ENCODE results near the gene KRT86. TPM values are rescaled to one million over a fixed set of nuclear protein-coding genes. Genes with fewer than 3 reads are reported as not detected.

Gene KRT86
- total RNA-seq, 4 donors from 2014 or later = 1.7 TPM; not detected in 3

DNA sequence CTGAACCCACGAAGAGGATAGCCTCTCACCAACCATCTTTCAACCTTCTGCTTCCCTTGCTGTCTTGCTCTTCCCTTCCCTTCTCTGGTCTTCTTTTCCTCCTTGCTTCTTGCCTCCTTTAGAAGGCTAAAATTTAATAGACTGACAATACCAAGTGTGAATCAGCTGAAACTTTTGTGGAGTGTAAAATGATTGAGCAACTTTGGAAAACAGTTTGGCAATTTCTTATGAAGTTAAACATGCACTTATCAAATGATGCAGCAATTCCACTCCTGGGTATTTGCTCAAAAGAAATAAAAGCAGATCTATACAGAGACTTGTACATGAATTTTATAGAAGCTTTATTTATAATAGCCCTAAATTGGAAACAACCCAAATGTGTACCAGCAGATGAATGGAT, 3.3 kb upstream of the KRT86 start:
- Histone ChIP-seq H3K4me3 (no peak overlapping the region), H3K36me3 (no peaks in the 10 kb centered on the region), H3K27ac (no peak overlapping the region), H3K4me1 (no peaks in the 10 kb centered on the region), H3K27me3 (peaks cover 18% of the 10 kb centered on the region), H3K9me3 (no peaks in the 10 kb centered on the region)
- no peak for ATAC-seq
- TF ChIP-seq CTCF (IDR thresholded peaks at IDR 0.05) (no peak), POLR2A (IDR thresholded peaks at IDR 0.05) (no peak), EP300 (IDR thresholded peaks at IDR 0.05) (no peak), POLR2AphosphoS5 (IDR thresholded peaks at IDR 0.05) (no peak)
- WGBS, 2 donors (ENCODE audit: low coverage in 1 of 2) = 90% methylated on average over 1 of the region's 1 CpG; no CpG with 5 or more reads in 1 of the 2 donors

- Histone ChIP-seq H3K9me3 (no peaks in the 10 kb centered on the region), H3K4me3 (no peak overlapping the region), H3K27ac (no peak overlapping the region), H3K4me1 (peaks cover 2 to 26% (median 20%) of the 10 kb centered on the region in 3 donors), H3K36me3 (no peaks in the 10 kb centered on the region), H3K27me3 (peaks cover 6% of the 10 kb centered on the region)
- WGBS, 2 donors (ENCODE audit: low coverage in 1 of 2) = 38 to 100% methylated on average over 1 of the region's 3 CpGs
- ATAC-seq = no peak
- TF ChIP-seq CTCF (IDR thresholded peaks at IDR 0.05) = no peak
- no peak for TF ChIP-seq EP300 (IDR thresholded peaks at IDR 0.05)
- TF ChIP-seq POLR2A (IDR thresholded peaks at IDR 0.05) = no peak
- no peak for TF ChIP-seq POLR2AphosphoS5 (IDR thresholded peaks at IDR 0.05)
Measured at GRCh38 chr12:52275686-52276085, 1.2 kb downstream of the KRT86 start.

DNA sequence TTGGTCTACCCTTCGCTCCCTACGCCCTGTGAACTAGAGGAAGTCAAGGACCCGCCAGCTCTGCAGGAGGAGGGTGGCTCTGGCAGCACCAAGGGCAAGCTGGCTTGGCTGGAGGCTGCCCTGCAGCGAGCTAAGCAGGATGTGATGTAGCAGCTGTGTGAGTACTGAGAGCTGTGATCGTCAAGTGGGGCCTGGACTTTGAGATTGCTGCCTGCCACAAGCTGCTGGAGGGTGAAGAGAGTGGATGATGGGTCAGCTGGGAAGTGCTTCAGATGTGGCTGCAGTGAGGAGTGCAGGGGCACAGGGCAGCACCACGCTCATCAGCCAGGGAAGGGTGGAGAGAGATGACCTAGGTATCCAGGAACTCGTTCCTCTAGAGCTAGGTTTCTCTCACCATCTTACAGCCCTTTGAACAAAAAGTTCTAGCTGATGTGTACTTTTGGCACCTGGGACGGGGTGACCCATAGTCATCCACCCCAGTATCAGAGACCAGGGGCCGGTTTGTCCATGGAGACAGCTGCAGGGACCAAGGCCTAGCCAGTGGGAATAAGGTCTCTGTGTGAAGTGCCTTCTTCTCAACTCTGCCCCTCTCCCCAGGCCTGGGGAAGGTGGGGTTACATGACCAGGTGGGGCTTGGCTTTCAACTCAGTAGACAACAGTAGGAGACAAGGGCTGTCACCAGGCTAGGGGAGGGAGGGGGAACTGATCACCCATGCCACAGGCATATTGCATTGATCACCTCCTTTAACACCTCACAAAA, 3.2 kb downstream of the KRT86 start:
- no peak for ATAC-seq
- no peaks in the 10 kb centered on the region for H3K36me3 ChIP-seq
- no peaks in the 10 kb centered on the region for H3K9me3 ChIP-seq
- no peak for TF ChIP-seq POLR2AphosphoS5 (IDR thresholded peaks at IDR 0.05)
- no peak for TF ChIP-seq EP300 (IDR thresholded peaks at IDR 0.05)
- TF ChIP-seq CTCF (IDR thresholded peaks at IDR 0.05) = no peak
- TF ChIP-seq POLR2A (IDR thresholded peaks at IDR 0.05) = no peak
- H3K4me1 ChIP-seq = peaks cover 8 to 38% (median 28%) of the 10 kb centered on the region in 3 donors
- peak overlapping the region in 1 of 4 donors; percentile 94 for H3K27ac ChIP-seq
- no peak overlapping the region for H3K4me3 ChIP-seq
- peaks cover 4% of the 10 kb centered on the region for H3K27me3 ChIP-seq
- WGBS, 2 donors (ENCODE audit: low coverage in 1 of 2) = 100% methylated on average over 1 of the region's 9 CpGs; no CpG with 5 or more reads in 1 of the 2 donors

DNA sequence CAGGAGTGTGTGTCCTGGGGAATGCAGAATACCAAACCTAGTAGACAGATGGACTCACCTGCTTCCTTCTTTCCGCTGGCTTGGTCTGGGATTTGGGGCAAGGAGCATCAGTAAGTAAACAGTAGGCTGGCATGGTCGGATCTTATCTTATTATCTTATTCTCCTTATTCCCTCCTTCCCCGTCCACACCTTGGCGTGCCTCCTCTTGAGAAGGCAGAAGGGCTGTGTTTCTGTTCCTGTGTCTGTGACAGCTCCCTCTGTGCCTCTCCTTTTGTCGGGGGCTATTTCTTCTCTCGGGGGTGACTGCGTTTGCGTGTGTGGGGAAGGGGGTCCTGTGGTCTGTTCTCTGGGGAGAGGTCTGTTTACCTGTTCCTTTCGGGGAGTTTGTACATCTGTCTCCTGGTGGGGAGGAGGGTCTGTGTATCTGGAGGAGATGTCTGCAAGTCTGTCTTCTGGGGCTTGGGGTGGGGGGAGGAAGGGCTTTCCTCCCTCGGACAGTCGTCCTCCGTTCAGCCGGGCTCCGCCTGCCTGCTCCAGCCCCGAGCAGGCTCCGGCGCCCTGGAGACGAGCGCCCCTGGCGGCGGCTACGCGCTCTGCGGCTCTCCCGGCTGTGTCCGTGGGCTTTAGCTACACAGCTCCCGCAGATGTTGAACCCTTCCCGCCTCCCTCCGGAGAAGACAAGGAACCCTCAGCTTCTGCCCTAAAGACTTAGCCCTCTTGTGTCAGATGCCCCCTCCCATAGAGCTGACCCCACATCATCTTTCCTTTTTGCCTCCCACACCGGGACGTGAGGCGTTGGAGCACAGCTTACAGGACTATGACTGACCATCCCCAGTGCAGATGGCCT, 4.4 kb downstream of the KRT86 start:
- Histone ChIP-seq H3K4me3 (peak overlapping the region; percentile 25 to 48), H3K36me3 (no peaks in the 10 kb centered on the region), H3K27me3 (peaks cover 4% of the 10 kb centered on the region), H3K9me3 (no peaks in the 10 kb centered on the region), H3K4me1 (peaks cover 8 to 38% (median 28%) of the 10 kb centered on the region in 3 donors), H3K27ac (peak overlapping the region; percentile 78 to 94 (median 88))
- peak; percentile 62 for ATAC-seq
- WGBS, 2 donors (ENCODE audit: low coverage in 1 of 2) = 41% methylated on average over 13 of the region's 32 CpGs; no CpG with 5 or more reads in 1 of the 2 donors
- TF ChIP-seq CTCF (IDR thresholded peaks at IDR 0.05) = peak; percentile 84 to 99 (median 91)
- no peak for TF ChIP-seq POLR2A (IDR thresholded peaks at IDR 0.05)
- peak; percentile 14 for TF ChIP-seq POLR2AphosphoS5 (IDR thresholded peaks at IDR 0.05)

All from gastroesophageal sphincter (tissue), 4 donors.